ENCODE measurements around the gene B4GALT2.

The B4GALT2 gene

GRCh38 chr1:43969746-43970466, 9.1 kb upstream of the B4GALT2 start, which contains the start of gene DPH2:
TSS of gene DPH2 (plus strand) at chr1:43970010. CDS start at chr1:43970176, 166 bp downstream.
- peak; percentile 100 for DNase-seq (ENCODE audit: low spot score)

DNA sequence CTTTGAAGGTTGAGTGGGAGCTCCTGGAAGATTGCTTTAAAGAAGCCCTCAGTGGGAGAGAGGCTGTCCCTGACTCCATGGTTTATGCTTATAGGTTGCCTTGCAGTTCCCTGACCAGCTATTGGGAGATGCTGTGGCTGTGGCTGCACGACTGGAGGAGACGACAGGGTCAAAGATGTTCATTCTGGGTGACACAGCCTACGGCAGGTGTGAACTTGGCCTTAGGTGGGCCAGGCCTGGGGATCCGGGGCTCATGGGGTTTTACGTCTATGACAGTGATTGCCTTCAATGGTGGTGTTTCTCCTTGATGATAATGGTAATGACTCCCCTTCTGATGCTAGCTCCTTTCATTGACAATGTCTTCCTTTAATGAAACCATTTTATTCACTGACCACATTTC, 8.5 kb upstream of the B4GALT2 start:
- no peak for DNase-seq (ENCODE audit: low spot score)

GRCh38 chr1:43970911-43971310, 8.1 kb upstream of the B4GALT2 start:
- no peak for DNase-seq (ENCODE audit: low spot score)

DNA sequence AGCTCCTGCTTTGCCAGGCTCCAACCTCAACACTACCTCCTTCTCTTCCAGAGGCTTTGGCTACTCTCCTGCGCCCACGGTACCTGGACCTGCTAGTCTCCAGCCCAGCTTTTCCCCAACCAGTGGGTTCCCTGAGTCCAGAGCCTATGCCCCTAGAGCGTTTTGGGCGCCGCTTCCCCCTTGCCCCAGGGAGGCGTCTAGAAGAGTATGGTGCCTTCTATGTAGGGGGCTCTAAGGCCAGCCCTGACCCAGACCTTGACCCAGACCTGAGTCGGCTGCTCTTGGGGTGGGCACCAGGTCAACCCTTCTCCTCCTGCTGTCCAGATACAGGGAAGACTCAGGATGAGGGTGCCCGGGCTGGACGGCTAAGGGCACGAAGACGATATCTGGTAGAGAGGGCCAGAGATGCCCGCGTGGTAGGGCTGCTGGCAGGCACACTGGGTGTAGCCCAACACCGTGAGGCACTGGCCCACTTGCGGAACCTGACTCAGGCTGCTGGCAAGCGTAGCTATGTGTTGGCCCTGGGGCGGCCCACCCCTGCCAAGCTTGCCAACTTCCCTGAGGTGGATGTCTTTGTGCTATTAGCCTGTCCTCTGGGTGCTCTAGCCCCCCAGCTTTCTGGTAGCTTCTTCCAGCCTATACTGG, 7.6 kb upstream of the B4GALT2 start:
- DNase-seq (ENCODE audit: low spot score), result no peak

DNA sequence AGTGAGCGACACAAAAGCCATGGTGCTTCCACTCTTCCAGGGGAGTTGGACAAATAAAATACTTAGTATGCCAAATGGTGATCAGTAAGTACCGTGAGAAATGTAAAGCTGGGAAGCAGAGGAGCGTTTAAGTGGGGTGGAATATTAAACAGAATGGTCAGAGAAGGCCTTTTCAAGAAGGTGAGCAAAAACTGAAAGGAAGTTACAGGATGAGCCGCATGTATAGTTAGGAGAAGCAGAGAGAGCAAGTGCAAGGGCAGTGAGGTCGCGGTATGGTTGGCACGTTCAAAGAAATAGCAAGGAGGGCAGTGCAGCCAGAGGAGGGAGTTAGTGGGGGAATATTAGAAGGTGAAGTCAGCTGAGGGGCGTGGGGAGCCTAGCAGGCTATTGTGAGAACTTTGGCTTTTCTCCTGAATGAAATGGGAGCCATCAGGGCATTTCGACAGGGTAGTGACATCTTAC, 5.0 kb upstream of the B4GALT2 start:
- DNase-seq (ENCODE audit: low spot score), result no peak

GRCh38 chr1:43974443-43975248, 4.4 kb upstream of the B4GALT2 start, which contains the start of gene ATP6V0B:
TSS of gene ATP6V0B (plus strand) at chr1:43974960. CDS start at chr1:43975041, 81 bp downstream.
- peak; percentile 99 for DNase-seq (ENCODE audit: low spot score)

DNA sequence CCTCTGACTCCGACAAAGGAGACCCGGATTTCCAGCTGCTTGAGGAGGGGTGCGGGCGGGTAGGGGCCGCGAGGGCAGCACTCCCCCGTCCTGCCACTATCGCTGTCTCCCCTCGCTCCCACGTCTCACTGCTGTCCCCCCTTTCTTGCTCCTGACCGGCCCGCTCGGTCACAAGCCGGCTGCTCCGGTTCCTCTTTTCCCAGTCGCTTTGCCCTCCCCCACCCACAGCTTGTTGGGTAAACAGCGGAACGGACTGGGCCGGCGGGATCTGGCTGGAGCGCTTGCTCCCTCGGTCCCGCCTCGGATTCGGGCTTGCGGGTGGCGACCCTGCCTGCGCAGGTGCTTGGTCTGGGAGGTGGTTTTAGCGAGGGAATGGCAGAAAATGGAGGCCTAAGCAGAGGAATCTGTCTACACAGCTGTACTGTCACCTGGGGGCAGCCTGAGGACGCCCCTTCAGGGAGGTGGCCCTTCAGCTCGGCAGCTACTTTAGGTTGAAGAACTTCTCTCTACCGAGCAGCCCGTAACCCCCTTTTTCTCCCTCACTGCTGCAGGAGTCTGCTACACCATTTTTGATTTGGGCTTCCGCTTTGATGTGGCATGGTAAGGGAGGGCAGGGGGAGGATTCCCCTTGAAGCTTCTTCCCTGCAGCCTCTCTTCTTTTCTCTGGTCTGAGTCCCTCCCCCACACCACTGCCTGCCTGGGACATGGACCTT, 3.6 kb upstream of the B4GALT2 start:
- peak; percentile 70 for DNase-seq (ENCODE audit: low spot score)

GRCh38 chr1:43976045-43976444, 3.0 kb upstream of the B4GALT2 start:
- no peak for DNase-seq (ENCODE audit: low spot score)

DNA sequence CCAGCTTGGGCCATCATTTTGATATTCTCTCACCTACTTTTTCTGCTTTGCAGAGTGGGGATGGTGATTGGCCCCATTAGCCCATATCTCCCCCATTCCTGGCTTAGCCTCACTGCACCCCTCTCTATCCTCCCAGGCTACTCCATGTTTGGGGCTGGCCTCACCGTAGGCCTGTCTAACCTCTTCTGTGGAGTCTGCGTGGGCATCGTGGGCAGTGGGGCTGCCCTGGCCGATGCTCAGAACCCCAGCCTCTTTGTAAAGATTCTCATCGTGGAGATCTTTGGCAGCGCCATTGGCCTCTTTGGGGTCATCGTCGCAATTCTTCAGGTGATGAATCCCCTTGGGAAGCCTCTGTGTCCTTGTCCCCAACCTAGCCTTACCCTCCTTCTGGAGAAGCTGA, 2.1 kb upstream of the B4GALT2 start:
- no peak for DNase-seq (ENCODE audit: low spot score)

GRCh38 chr1:43977376-43978263, 1.4 kb upstream of the B4GALT2 start:
- DNase-seq (ENCODE audit: low spot score), result no peak

DNA sequence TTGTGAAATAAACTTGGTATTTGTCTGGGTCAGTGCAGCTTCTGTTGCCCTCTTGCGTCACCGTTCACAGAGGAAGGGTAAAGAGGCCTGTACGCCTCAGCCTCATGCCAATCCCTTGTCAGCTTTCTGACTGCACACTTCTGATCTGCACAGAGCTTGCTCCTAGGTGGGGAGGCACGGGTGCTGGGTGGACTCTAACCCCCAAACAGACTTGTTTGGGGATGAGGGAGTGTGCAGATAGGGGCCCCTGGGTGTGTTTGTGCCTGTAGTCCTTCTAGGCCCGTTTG, 803 bp upstream of the B4GALT2 start:
- DNase-seq (ENCODE audit: low spot score), result no peak

GRCh38 chr1:43979261-43979527, 184 bp downstream of the B4GALT2 start:
- DNase-seq (ENCODE audit: low spot score), result no peak

- DNase-seq (ENCODE audit: low spot score), result peak; percentile 78
Observed at GRCh38 chr1:43979528-43980254, 681 bp downstream of the B4GALT2 start.

DNA sequence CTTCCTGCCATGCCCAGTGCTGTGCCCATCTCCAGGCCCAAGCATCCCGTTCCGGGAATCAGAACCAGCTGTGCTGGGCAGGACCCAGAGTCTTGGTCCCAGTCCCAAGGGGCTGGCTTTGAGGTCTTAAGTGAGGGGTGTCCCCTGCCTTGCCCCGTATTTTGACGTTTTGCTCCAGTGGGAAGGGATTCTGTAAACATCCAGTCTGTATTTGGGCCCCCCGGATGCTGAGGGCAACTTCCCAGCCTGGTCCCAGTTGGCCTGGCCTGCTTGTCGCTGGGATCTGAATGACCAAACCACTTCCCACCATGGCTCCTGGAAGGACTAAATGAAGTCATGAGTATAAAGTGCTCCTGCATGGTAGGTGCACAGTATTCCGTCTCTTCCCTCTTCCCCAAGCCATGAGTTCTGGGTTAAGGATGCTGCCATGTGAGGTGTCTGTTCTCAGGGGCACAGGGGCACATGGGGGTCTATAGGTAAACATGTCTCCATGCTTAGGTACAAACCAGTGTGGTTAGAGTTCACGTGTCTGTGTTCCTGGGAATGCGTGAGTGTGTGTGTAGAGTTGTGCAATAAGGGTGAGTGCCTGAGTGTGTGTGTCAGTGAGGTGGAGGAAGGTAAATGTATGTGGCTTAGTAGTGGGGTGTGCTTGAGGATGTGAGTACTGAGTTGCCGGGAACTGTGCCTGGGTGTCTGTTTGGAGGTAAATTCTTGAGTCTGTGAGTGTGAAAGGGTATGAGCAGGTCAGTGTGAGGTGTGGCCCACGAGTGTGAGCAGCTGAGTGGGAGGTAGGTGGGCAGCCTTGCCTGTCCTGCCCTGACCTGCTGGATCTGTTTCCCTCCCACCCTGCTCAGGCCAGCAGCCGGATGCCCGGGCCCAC, 1.5 kb downstream of the B4GALT2 start:
- peak; percentile 42 for DNase-seq (ENCODE audit: low spot score)

DNA sequence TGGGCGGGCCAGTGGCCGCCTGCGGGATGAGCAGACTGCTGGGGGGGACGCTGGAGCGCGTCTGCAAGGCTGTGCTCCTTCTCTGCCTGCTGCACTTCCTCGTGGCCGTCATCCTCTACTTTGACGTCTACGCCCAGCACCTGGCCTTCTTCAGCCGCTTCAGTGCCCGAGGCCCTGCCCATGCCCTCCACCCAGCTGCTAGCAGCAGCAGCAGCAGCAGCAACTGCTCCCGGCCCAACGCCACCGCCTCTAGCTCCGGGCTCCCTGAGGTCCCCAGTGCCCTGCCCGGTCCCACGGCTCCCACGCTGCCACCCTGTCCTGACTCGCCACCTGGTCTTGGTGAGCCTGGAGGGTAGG, 2.1 kb downstream of the B4GALT2 start:
- DNase-seq (ENCODE audit: low spot score), result no peak

DNA sequence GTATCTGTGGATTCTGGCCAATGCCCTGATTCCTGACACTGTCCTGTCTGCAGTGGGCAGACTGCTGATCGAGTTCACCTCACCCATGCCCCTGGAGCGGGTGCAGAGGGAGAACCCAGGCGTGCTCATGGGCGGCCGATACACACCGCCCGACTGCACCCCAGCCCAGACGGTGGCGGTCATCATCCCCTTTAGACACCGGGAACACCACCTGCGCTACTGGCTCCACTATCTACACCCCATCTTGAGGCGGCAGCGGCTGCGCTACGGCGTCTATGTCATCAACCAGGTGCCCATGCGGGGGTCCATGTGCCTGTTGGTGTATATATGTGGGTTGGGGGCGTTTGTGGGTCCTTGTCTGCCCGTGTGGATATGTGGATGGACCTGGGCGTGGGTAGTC, 2.6 kb downstream of the B4GALT2 start:
- DNase-seq (ENCODE audit: low spot score), result no peak

- DNase-seq (ENCODE audit: low spot score), result no peak
Observed at GRCh38 chr1:43982241-43982640, 3.2 kb downstream of the B4GALT2 start.

- no peak for DNase-seq (ENCODE audit: low spot score)
Observed at GRCh38 chr1:43982808-43983207, 3.8 kb downstream of the B4GALT2 start.

GRCh38 chr1:43983253-43983899, 4.4 kb downstream of the B4GALT2 start:
- DNase-seq (ENCODE audit: low spot score), result no peak

All from hepatic stellate cell (primary cell).